Measurements from ENCODE around the gene ADGRA3.

Gene ADGRA3

DNA sequence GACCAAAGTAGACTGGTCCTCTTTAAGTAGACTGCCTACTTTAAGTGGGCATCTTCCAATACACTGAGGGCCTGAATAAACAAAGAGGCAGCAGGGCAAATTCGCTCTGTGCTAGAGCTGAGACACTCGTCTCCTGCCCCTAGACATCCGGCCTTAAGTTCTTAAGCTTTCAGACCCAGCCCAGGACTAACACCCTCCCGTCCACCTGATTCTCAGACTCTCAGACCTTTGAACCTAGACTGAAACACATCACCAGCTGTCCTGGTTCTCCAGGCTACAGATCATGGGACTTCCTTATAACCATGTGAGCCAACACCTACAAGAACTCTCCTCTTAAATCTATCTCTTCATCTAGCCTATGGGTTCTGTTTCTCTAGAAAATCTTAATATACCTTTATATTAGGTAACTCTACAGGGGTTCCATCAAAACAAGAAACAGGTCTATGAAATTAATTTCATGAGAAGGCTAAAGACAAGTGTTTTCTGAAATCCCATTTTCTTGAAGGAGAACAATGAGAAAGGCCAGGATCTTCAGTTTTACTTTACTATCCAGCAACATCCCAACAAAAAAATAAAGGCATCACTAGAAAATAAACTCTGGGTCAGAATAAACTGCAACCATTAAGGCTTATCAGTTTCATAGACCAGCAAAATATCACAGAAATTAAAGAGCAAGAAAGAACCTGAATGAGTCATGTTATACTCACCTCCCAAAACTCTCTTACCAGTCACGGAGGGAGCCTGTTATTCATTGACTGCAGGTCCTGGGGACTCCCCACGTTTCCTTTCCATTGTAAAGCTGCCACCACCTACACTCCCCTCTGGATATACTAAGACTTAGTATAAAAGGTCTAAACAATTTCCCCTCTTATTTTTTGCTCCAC lies 14.8 kb downstream of the ADGRA3 start:
- H3K4me3 Mint-ChIP-seq, result no peak overlapping the region
- DNase-seq (ENCODE audit: low spot score in 2 of 2) (no peak), ATAC-seq (ENCODE audit: low read depth) (no peak)
- H3K9me3 Mint-ChIP-seq, result no peaks in the 10 kb centered on the region
- no peaks in the 10 kb centered on the region for H3K4me1 Mint-ChIP-seq
- H3K36me3 Mint-ChIP-seq, result no peaks in the 10 kb centered on the region
- H3K27me3 Mint-ChIP-seq, result no peaks in the 10 kb centered on the region
- H3K27ac Mint-ChIP-seq, result no peak overlapping the region

DNA sequence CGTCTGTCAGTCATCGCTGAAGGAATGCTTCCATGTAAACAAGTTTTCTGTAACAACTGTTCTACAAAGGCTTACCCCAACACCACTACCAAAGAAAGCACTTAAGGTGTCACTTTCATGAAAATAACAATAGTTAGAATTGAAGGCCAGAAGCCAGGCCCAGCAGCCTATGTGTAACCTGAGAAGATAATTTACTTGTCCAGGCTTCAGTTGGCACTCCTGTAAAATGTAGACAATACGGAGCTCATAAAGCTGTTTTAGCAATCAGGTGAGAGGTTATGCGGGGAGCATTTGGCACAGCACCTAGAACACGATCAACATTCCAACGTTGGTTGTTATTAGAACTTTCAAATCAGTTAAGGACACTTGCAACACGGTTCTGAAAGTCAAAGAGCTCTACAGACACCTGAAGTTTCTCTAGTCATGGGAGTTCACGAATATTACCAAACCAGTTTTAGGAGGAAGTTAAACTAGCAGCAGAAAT lies 15.7 kb downstream of the ADGRA3 start:
- DNase-seq (ENCODE audit: low spot score in 2 of 2) (no peak), ATAC-seq (ENCODE audit: low read depth) (no peak)
- H3K4me1 Mint-ChIP-seq, result no peaks in the 10 kb centered on the region
- no peak overlapping the region for H3K27ac Mint-ChIP-seq
- H3K9me3 Mint-ChIP-seq, result no peaks in the 10 kb centered on the region
- no peaks in the 10 kb centered on the region for H3K36me3 Mint-ChIP-seq
- no peaks in the 10 kb centered on the region for H3K27me3 Mint-ChIP-seq
- no peak overlapping the region for H3K4me3 Mint-ChIP-seq

DNA sequence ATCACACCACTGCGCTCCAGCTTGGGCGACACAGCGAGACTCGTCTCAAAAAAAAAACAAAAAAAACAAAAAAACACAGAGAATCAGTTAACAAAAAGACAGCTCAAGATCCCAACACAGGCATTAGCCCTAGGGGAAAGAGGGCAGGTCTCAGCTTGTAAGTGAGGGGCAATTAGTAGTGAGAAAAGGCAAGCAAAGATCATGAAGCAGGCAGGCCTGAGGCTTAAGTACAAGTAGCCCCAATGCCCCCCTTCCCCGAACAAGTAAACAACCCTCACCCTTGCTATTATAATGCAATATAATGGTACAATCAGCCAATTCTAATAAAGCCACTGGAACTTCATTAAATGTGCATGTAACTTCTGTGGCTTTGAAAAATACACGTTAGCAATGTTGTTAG lies 17.0 kb downstream of the ADGRA3 start:
- Mint-ChIP-seq H3K36me3 (no peaks in the 10 kb centered on the region), H3K9me3 (peaks cover 1% of the 10 kb centered on the region), H3K27me3 (no peaks in the 10 kb centered on the region), H3K4me3 (no peak overlapping the region), H3K4me1 (no peaks in the 10 kb centered on the region), H3K27ac (no peak overlapping the region)
- ATAC-seq (ENCODE audit: low read depth), result no peak
- no peak for DNase-seq (ENCODE audit: low spot score in 2 of 2)

DNA sequence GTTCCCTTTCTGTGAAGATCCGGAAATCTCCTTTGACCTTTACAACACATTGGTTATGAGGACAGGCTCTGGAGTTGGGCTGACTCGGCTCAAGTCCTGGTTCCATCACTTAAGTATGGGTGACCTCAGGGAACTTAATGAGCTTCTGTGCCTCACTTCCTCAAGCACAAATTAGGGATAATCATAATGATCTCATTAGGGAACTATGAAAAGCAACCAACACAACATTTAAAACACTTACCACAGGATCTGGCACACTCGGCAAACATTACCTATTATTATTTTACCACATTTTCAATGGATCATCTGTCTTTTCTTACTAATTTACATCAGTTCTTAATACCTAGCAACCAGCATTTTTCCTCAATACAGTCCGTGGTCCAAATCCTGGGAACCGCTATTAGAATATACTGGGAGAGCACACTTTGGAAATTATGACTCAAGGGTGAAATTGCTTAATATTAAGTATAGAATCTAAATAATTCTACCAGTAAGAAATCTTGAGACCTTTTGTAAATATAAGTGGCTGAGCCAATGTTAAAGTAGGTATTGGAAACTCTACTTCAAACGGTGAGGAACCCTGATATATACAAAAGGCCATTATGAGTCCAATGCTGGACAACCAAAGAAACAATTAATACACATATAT lies 19.6 kb downstream of the ADGRA3 start:
- no peaks in the 10 kb centered on the region for H3K4me1 Mint-ChIP-seq
- no peak overlapping the region for H3K27ac Mint-ChIP-seq
- no peaks in the 10 kb centered on the region for H3K27me3 Mint-ChIP-seq
- no peak overlapping the region for H3K4me3 Mint-ChIP-seq
- H3K36me3 Mint-ChIP-seq, result no peaks in the 10 kb centered on the region
- H3K9me3 Mint-ChIP-seq, result peaks cover 1% of the 10 kb centered on the region
- ATAC-seq (ENCODE audit: low read depth) (no peak), DNase-seq (ENCODE audit: low spot score in 2 of 2) (no peak)

DNA sequence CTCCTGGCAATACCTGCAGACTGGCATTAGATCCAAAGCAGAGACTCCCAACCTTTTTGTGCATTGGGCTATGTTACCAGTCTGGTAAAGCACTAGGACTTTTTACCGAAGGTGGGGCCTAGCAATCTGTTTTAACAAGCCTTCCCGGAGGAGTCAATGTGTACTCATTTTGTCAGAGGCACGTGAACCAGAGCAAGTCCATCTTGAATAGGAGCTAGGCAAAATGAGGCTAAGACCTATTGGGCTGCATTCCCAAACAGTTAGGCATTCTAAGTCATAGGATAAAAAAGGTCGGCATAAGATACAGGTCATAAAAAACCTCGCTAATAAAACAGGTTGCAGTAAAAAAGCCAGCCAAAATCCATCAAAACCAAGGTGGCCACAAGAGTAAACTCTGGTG lies 22.3 kb downstream of the ADGRA3 start:
- no peaks in the 10 kb centered on the region for H3K27me3 Mint-ChIP-seq
- DNase-seq (ENCODE audit: low spot score in 2 of 2) (no peak), ATAC-seq (ENCODE audit: low read depth) (no peak)
- H3K36me3 Mint-ChIP-seq, result no peaks in the 10 kb centered on the region
- no peak overlapping the region for H3K27ac Mint-ChIP-seq
- peaks cover 1% of the 10 kb centered on the region for H3K9me3 Mint-ChIP-seq
- no peaks in the 10 kb centered on the region for H3K4me1 Mint-ChIP-seq
- no peak overlapping the region for H3K4me3 Mint-ChIP-seq

DNA sequence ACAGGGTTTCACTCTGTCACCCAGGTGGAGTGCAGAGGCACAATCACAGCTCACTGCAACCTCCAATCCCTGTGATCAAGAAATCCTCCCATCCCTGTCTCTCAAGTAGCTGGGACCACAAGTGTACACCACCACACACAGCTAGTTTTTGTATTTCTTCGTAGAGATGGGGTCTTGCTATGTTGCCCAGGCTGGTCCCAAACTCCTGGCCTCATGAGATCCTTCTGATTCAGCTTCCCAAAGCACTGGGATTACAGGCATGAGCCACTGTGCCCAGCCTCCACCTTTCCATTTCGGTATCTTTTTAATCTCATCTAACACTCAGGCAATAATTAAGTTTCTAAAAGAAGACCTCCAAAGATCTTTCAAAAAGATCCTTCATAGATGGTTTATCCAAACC lies 22.9 kb downstream of the ADGRA3 start:
- Mint-ChIP-seq H3K9me3 (peaks cover 1% of the 10 kb centered on the region), H3K27me3 (no peaks in the 10 kb centered on the region), H3K4me1 (no peaks in the 10 kb centered on the region), H3K36me3 (no peaks in the 10 kb centered on the region), H3K4me3 (no peak overlapping the region), H3K27ac (no peak overlapping the region)
- no peak for ATAC-seq (ENCODE audit: low read depth)
- no peak for DNase-seq (ENCODE audit: low spot score in 2 of 2)

DNA sequence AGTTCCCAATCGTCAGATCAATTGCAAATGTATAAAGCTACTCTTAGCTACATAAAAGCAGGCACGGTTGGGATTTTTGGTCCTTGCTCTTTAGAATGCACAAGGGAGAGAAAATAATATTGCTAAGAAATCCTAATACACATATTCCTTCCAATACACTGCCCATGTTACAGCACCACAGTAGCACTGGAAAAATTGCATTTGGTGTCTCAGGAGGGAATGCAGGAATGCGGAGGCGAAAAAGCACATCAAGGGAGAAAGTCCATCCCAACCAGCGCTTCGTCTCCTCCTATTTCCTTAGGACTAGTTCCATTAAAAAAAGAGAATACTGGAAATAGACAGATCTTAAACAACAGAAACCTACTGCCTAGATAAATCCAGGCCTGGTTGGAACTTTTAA lies 23.9 kb downstream of the ADGRA3 start:
- no peak overlapping the region for H3K27ac Mint-ChIP-seq
- peaks cover 1% of the 10 kb centered on the region for H3K9me3 Mint-ChIP-seq
- no peak for DNase-seq (ENCODE audit: low spot score in 2 of 2)
- H3K27me3 Mint-ChIP-seq, result no peaks in the 10 kb centered on the region
- no peaks in the 10 kb centered on the region for H3K4me1 Mint-ChIP-seq
- no peak overlapping the region for H3K4me3 Mint-ChIP-seq
- H3K36me3 Mint-ChIP-seq, result no peaks in the 10 kb centered on the region
- ATAC-seq (ENCODE audit: low read depth), result no peak

DNA sequence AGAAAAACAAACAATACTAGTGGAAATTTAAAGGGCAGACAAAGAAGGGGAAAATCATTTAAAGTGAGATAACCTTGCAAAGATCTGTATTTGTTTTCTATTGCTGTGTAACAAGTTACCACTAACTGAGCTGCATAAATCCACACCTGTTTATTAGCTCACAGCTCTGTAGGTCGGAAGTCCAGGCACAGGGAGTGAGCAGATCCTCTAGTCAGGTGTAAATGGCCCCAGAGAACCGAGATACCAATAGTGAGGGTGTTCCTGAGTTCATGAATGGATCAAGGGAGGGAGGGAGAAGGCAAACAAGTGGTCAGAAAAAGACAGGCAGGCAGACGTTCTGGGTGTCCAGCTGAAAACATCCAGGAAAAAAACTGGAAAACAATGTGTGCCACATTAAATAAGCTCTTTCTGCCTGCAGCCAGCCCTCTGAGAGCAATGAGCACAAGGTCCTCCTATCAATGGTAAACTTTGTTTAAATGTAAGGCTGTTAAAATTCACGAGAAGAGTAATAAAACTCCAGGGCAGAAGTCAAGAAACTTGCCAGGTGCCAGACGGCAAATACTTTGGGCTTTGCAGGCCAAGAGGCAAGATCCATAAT lies 25.0 kb downstream of the ADGRA3 start:
- ATAC-seq (ENCODE audit: low read depth) (no peak), DNase-seq (ENCODE audit: low spot score in 2 of 2) (no peak)
- Mint-ChIP-seq H3K4me3 (no peak overlapping the region), H3K27me3 (no peaks in the 10 kb centered on the region), H3K27ac (no peak overlapping the region), H3K4me1 (no peaks in the 10 kb centered on the region), H3K9me3 (peaks cover 1% of the 10 kb centered on the region), H3K36me3 (no peaks in the 10 kb centered on the region)

DNA sequence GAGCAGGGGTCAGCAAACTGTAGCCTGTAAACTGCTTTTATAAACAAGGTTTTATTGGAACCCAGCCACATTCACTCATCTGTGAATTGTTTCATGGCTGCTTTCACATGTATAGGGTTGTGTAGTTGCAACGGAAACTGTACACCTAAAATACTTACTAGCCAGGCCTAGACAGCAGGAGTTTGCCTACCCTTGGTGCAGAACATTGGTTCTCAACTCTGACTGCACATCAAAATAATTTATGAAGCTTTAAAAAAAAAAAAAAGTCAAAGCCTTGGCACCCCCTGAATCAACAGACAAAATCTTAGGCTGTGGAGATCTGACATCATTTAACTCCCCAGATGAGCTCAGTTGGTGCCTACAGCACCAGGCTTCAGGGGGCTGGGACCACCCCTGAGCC lies 27.8 kb downstream of the ADGRA3 start:
- no peak for DNase-seq (ENCODE audit: low spot score in 2 of 2)
- no peak overlapping the region for H3K27ac Mint-ChIP-seq
- no peaks in the 10 kb centered on the region for H3K27me3 Mint-ChIP-seq
- H3K9me3 Mint-ChIP-seq, result peaks cover under 1% of the 10 kb centered on the region
- no peaks in the 10 kb centered on the region for H3K4me1 Mint-ChIP-seq
- ATAC-seq (ENCODE audit: low read depth), result no peak
- H3K36me3 Mint-ChIP-seq, result no peaks in the 10 kb centered on the region
- H3K4me3 Mint-ChIP-seq, result no peak overlapping the region

DNA sequence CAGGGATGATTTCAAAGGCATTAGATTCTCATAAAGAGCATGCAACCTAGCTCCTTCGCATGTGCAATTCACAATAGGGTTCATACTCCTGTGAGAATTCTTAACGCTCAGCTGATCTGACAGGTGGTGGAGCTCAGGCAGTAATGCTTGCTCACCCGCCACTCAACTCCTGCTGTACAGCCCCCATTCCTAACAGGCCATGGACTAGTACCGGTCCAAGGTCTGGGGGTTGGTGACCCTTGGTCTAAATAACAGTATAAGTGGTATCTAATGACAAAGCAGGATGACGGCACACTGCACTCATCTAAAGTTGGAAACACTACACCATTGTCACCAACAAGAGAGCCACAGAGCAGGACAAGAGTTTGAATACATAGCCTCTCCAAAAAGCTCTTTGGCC lies 28.5 kb downstream of the ADGRA3 start:
- Mint-ChIP-seq H3K4me3 (no peak overlapping the region), H3K9me3 (peaks cover 2% of the 10 kb centered on the region), H3K27ac (no peak overlapping the region), H3K4me1 (no peaks in the 10 kb centered on the region), H3K36me3 (no peaks in the 10 kb centered on the region), H3K27me3 (no peaks in the 10 kb centered on the region)
- ATAC-seq (ENCODE audit: low read depth), result no peak
- DNase-seq (ENCODE audit: low spot score in 2 of 2), result no peak

DNA sequence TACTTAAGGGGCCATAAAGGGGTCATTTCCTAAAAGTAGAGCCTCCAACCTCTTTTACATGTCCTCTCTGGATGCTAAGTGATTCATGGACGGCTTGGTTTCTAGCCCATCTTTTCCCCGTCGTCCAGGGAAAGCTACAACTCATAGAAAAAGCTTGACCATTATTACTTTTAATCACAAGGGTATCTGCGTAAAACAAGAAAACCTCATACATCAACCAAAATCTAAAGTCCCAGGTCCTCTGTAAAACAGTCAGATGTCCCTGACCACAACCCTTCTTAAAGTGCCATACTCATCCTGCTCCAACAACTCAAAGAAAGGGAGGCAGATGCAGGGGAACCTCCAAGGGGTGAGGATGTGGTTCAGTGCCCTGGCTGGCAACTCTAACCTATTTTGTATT lies 29.6 kb downstream of the ADGRA3 start:
- Mint-ChIP-seq H3K9me3 (peaks cover 2% of the 10 kb centered on the region), H3K27ac (no peak overlapping the region), H3K36me3 (no peaks in the 10 kb centered on the region)

DNA sequence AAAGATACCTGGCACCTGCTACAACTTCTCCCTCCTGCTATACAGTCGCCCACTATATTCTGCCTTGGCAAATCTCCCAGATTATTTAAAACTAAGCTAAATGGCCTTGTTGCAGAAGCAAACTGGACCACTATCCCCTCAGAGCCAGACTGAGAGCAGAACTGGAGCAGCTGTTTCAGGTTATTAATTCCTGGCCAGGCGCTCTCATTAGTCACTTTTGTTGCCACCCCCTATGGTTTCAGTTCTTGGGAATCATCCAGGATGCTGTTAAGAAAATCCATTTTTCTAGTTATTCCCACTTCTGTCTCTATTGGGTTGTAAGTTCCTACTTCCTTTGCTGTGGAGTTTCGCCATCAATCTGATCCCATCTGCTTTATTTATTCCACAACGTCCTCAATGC lies 30.1 kb downstream of the ADGRA3 start:
- Mint-ChIP-seq H3K27me3 (no peaks in the 10 kb centered on the region), H3K27ac (no peak overlapping the region), H3K4me3 (no peak overlapping the region), H3K4me1 (no peaks in the 10 kb centered on the region), H3K36me3 (no peaks in the 10 kb centered on the region), H3K9me3 (peaks cover 2% of the 10 kb centered on the region)
- no peak for DNase-seq (ENCODE audit: low spot score in 2 of 2)
- ATAC-seq (ENCODE audit: low read depth), result no peak

More for the DNA sequence above, 29.6 kb downstream of the ADGRA3 start:
- Mint-ChIP-seq H3K27me3 (no peaks in the 10 kb centered on the region), H3K4me1 (no peaks in the 10 kb centered on the region), H3K4me3 (no peak overlapping the region)
- no peak for ATAC-seq (ENCODE audit: low read depth)
- DNase-seq (ENCODE audit: low spot score in 2 of 2), result no peak

DNA sequence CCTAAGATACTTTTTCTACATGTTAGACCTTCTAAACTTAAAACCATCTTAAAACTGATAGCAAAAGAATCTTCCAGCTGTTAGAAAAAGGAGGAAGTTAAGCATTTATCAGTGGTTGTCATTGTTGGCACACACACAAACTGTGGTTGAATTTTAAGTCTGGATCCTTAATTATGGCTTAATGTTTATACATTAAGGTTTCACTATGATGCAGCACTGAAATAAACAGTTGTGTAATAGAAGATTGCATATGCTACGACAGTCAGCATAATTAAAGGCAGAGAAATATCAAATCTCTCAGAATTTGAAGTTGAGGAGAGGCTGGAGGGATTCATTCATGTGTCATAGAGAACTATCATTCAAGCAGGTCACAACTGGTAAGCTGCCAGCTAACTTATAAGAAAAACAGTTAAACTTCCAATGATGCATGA lies 32.3 kb downstream of the ADGRA3 start:
- Mint-ChIP-seq H3K9me3 (peaks cover 3% of the 10 kb centered on the region), H3K27ac (no peak overlapping the region), H3K27me3 (no peaks in the 10 kb centered on the region), H3K36me3 (no peaks in the 10 kb centered on the region), H3K4me1 (no peaks in the 10 kb centered on the region), H3K4me3 (no peak overlapping the region)
- ATAC-seq (ENCODE audit: low read depth), result no peak
- no peak for DNase-seq (ENCODE audit: low spot score in 2 of 2)

Data from memory B cell (primary cell).